ENCODE results near the gene STK36.

The STK36 gene

DNA sequence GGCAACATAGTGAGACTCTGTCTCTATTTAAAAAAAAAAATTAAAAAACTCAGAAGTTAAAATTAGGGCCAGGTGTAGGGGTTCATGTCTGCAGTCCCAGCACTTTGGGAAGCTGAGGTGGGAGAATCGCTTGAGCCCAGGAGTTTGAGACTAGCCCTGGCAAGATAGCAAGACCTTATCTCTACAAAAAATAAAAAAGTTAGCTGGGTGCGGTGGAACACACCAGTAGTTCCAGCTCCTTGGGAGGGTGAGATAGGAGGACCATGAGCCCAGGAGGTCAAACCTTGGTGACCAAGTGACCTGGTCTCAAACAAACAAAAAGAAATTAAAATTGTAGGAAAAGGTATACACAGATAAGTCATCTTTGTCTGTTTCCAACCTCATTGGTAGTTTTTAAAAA lies 50.0 kb downstream of the STK36 start:
- no peak for DNase-seq

DNA sequence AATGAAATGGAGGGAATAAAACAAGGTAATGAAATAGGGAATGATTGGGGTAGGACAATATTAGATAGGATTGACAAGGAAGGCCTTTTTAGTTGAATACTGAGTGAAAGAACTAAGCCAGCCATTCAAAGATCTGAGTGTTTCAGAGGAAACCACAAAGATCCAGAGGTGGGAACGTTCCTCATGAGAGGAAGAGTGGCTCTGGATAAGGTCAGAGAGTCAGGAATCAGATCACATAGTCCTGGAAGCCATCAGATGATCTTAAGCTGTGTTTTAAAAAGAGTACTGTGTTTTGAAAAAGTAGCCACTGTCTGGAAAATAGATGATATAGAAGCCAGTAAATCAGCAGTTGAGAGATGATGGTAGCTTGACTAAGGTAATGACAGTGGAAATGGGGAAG lies 50.5 kb downstream of the STK36 start:
- DNase-seq, result no peak

DNA sequence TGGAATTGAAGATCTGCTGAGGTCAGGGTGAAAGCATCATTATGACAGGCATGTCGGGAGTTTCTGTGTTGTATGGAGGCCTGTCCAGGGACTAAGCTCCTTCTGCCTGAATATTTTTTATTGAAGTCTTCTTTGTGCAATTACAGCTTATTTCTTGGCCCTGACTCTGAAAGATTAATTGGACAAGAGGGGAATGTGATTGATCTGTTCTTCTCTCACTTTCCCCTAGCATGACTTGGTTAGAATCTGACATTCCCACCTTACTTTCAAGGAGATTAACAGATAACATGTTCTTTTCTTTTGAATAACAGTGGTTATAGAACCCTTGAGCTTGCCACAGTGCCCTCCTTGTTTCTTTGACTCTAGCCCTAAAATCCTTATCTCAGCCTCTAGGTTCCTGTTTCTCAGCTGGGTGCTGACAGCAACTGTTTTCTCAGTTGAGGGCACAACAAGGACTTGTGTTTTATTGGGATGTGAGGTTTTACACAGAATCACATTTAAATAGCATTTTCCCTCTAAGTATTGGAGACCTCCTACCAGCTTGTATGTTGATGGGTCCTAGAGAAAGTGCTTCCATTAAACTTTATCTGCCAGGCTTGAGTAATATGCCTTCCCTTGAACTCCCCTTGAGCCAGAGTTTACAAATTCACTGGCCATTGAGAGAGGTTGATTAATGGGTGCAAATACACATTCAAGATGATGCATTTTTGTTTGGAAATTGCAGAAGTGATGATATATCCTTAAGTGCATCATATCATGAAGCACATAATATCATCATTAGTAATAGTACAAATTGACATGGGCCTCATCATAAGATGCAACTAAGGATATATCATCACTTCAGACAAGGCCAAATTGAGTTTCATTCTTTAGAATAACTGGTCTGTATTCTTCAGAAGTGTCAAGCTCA lies 51.2 kb downstream of the STK36 start:
- no peak for DNase-seq

DNA sequence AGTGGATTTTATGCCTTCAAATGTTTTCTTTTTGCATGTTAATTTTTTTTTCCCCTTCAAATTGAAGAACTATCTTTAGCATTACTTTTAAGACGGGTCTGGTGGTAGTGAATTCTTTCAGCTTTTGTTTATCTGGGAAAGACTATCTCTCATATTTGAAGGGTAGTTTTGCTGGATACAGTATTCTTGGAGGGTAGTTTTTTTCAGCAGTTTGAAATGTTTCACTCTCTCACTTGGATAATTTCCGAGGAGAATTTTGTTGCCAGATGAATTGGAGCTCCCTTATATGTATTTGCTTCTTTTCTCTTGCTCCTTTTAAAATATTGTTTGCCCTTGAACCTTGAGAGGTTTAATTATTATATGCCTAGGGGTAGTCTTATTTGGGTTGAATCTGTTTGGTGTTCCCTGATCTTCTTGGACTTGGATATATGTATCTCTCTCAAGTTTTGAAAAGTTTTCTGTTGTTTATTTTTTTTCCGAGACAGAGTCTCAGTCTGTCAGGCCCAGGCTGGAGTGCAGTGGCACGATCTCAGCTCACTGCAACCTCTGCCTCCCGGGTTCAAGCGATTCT lies 54.2 kb downstream of the STK36 start:
- no peak for DNase-seq

DNA sequence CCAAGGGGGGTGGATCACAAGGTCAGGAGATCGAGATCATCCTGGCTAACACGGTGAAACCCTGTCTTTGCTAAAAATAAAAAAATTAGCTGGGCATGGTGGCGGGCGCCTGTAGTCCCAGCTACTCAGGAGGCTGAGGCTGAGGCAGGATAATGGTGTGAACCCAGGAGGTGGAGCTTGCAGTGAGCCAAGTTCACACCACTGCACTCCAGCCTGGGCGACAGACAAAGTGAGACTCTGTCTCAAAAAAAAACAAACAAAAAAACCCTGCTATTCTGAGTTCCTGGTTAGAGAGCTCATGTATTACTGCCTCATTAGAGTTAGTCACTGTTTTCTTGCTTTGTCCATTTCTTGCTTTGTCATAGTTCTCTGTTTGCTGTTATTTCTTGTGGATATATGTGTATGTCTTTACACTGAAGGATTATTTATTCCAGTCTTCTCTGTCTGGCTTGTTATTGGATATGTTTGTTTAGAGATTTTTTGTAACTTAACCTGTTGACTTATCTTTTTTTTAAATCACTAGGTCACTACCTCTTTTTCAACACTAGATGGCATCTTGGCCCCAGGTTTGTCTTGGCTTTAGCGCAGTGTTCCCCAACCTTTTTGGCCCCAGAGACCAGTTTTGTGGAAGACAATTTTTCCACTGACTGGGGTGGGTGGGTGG lies 55.7 kb downstream of the STK36 start:
- no peak for DNase-seq

DNA sequence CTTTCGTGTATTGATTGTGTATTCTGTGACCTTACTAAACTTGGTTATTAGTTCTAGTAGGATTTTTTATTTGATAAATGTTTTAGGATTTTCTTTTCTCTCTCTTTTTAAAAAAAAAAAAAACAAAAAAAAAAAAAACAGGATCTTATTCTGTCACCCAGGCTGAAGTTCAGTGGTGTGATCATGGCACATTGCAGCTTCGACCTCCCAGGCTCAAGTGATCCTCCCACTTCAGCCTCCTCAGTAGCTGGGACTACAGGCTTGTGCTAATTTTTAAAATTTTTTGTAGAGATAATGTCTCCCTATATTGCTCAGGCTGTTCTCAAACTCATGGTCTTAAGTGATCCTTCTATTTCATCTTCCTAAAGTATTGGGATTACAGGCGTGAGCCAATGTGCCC lies 57.8 kb downstream of the STK36 start:
- DNase-seq, result no peak

DNA sequence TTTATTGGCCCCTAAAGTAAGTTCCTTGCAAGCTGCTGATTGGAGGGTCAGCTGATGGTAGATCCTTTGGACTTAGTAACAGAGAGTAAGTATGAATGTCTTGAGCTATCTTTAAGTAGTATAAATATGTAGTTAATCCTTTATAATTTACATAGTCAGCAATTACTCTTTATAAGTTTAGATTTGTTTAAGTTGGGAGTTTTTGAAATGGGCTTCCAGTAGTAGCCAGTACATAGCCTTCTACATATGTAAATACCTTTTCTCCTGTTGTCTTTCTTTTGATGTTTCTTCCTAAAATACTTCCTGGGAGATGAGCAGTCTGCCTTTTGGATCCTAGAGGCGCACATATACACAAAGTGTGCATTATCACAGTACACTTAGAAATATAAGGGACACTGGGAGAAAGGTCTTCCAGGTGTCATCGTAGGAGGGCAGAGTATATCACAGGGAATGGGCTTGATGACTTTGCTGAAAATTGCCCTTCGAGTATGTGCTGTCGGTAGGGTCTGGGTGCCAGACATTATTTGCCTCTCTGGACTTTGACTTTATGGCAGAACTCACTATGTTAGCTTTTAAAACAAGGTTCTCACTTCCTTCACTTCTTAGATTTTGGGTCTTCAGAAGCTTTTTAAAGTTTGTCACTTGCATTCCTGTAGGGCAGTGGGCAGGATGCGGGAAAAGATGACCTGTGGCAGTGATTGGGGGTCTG lies 60.3 kb downstream of the STK36 start:
- no peak for DNase-seq

DNA sequence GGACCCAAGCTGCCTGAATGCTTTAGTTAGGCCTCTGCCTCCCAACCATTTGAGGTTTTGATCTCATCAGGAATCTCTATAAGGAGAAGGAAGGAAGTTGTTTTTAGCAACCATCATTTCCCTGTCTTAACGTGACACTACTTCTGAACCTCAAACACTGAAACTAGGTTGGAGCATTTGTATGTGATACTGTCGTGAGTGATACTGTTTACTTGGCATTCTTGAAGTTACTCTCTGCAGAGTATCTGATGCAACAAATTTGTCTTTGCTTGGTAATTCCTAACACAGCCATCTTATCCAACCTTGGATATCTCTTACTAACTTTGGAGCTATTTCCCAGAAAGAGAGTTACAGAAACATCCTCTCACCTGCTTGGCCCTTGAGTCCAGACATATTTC lies 60.9 kb downstream of the STK36 start:
- no peak for DNase-seq

DNA sequence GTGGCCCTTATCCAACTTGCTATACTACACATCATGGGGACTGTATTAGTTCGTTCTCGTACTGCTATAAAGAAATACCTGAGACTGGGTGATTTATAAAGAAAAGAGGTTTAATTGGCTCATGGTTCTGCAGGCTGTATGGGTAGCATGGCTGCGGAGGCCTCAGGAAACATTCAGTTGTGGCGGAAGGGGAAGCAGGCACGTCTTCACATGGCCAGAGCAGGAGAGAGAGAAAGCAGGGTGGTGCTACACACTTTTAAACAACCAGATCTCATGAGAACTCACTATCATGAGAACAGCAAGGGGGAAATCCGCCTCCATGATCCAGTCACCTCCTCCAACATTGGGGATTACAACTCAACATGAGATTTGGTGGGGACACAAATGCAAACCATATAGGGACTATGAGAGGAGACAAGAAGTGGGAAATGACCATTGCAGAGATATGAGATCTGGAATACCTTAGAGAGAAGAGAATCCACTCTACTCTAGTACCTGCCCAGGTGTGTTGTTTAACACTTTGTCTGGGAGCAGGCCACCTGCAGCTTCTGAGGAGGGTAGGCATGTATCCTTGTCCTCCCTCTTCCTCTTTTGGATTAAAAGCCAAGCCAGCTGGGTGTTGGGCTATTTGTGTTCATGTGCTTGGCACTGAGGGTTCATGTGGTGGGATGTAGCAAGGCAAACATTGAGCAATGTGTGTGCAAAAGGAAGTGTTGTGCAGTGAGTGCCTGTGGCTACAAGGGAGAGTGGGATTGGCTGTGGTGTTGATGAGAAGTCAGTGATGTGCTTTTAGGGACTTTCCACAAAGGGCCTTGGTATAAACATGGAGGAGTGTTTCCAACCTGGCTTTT lies 61.5 kb downstream of the STK36 start:
- no peak for DNase-seq

DNA sequence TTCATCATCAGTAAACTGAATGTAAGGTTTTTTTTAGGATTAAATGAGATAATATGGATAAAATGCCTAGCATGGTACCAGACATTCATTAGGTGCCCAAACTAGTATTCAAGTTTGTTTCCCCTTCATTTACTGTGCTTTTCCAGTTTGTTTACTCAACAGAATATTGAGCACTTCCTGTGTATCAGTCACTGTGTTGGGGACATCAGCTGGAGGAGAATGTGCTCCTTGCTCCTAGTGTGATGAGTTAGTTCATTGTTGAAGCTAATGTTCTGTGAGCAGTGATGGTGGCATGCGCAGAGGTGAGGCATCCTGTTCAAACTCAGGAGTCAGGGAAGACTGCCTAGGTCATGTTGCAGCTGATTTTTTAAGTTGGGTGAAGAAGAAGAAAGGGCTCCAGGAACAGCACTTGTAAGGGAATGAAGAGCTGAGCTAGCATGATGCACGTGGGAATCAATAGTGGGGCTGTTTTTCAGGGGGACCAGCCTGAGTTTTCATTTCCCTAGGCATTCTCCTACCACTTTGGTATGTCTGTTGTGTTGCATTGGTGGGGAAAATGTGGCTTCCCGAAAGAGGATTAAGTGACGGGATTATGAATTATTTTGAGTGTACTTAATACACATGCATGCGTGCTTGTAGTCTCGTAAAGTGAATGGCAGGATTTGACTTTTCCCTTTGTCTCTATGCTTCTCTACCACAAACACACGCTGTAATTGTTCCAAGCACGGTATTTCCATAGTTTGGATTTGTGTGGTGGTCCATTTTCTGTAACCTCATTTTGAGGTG lies 62.5 kb downstream of the STK36 start:
- DNase-seq, result no peak

DNA sequence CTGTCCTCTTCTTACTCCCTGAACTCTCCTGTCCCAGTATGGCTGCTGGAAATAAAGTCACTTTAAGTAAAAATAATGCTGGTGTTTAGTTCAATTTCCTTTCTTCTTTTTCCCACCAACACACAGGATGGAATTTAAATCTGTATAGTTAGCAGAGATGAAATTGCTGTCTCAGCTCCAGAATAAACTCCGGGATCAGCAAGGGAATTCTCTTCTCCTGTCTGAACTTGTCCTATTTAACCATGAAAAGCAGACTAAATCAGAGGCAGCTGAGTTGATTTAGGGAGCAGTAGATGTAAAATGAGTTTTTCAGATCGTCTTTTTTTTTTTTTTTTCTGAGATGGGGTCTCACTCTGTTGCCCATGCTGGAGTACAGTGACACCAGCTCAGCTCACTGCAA lies 64.6 kb downstream of the STK36 start:
- no peak for DNase-seq

DNA sequence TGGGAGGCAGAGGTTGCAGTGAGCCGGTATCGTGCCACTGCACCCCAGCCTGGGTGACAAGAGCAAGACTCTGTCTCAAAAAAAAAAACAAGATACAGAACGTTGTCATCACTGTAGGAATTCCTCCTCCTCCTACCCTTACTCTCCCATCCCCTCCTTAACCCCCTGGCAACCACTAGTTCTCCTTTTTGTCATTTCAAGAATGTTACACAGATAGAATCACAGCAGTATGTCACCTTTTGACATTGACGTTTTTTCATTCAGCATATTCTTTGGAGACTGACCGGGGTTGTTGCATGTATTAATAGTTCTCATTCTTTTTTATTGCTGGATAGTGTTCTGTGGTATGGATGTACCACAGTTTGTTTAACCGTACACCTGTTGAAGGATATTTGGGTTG lies 71.2 kb downstream of the STK36 start:
- DNase-seq, result no peak

DNA sequence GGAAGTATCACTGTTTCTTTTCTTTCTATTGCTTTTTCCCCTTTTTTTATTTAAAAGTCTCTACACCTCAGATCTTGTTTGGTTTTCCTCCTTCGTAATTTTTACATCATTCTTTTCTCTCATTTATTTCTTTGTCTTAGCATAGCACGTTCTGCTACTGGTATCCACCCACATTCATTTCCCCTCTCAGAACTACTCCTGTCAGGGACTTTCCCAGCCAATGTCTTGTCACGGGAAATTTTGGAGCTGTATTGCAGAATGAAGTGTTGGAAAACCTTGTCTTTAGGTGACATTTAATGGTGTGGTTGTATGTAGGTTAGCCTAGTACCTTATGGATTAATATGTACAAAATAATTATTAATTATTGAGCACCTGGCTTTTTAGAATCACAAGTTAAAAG lies 72.7 kb downstream of the STK36 start:
- no peak for DNase-seq

DNA sequence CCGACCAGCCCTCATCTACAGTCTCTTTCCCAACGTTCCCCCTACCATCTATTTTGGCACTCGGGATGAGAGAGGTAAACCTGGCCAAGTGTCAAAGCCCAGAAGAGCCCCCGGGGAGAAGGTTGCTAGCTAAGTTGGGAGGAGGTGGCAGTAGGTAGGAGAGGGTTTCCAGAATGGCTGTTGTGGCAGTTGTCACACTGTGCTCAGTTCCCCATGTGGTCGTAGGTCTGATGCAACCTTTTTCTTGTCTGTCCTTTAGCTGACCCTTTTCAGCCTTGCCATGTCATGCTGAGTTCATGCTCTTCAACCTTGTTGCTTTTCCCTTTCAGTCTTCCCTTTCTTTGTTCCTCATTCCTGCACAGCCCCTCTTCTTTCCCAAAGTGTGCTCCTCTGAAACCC lies 73.3 kb downstream of the STK36 start:
- no peak for DNase-seq

DNA sequence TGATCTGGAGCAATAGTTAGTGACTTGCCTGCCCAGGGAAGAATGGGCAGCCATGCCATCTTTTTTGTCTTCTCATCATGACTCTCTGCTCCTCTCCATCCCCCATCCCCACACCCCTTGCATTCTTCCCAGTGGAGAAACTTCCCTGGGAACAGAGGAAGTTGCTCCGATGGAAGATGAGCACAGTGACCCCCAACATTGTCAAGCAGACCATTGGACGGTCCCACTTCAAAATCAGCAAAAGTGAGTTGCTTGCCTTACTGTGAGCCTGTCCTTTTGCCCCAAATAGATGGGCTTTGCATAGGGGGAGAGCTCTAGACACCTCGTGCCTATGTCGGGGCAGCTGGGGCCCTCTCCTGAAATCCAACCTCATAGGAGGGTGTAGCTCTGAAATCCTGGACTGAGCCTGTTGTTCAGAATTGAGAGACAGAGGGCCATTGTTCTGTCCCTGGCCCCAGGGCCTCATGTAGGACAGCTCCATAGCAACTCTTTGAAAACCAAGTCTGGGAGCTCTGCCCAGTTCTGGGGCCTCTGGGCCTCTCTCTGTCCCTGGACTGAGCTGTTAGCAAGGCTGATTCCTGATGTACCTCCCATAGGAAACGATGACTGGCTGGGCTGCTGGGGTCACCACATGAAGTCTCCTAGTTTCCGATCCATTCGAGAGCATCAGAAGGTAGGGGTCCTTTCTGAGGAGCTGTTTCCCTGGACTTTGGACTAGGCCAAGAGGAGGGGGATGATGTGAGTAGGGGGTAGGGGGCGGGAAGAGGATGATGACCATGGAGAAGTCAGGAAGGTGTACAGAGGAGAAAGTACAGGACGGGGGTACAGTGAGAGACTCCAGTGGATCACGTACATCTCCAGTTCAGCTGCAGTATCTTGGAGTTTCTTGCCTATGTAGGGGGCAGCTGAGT lies 73.9 kb downstream of the STK36 start:
- DNase-seq, result no peak

DNA sequence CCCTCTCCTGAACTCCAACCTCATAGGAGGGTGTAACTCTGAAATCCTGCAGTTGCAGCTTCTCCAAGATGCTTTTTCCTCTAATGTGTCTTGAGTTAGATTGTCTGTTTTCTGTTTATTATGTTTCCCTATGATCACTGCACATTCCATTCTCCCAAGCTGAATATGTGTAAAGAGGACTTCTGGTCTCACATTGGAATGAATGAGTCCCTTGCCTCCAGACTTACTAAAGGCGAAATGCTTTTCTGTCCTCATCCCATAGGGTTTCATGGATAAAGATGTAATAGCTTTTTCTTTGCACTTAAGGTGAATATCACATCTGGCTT lies 74.5 kb downstream of the STK36 start:
- no peak for DNase-seq

DNA sequence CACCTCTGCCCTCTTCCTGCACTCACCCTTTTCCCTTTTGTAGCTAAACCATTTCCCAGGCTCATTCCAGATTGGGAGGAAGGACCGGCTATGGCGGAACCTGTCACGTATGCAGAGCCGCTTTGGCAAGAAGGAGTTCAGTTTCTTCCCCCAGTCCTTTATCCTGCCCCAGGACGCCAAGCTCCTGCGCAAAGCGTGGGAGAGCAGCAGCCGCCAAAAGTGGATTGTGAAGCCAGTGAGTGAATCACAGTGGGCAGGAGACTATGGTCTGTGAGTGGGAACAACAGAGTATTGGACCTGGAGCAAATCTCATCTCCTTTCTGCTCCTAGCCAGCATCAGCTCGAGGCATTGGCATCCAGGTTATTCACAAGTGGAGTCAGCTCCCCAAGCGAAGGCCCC lies 75.1 kb downstream of the STK36 start:
- DNase-seq, result no peak

DNA sequence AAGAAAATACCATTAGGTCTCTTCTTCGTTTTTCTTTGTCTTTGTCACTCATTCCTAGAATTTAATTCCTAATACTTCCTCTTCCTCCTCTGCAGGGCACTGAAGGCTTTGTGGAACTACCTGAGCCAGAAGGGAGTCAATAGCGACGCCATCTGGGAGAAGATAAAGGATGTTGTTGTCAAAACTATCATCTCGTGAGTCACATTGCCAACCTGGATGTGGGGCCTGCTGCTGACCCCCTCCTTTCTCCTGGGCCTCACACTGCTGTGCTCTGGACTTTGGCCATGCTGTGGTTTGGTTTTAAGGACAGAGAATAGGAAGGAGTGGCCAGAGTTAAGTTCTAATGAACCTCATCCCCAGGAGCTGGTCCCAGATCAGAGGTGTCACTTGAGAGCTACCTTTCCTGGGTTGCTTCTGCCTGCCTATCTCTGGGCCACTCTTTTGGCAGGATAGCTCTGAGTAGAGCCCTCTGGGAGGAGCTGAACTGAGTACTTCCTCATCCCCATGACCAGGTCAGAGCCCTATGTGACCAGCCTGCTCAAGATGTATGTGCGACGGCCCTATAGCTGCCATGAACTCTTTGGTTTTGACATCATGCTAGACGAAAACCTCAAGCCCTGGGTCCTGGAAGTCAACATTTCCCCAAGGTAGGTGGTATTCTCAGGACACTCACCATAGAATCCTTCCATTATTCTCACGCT lies 77.0 kb downstream of the STK36 start:
- DNase-seq, result no peak
